NCI-H1417 (cell line): Measurements from ENCODE around the gene SDK2.
"Not testable (repeated sequence)": the region's sequence is repeated elsewhere in the genome, so short reads cannot be mapped to it uniquely, and the experiment has no call there.

ENCODE experiments used
- DNase-seq, 3 experiments: peaks; one replicate each; lab custom pipeline; 2025; lab: John Stamatoyannopoulos, UW

Gene SDK2

GRCh38 chr17:73325527-73325842 is 318.8 kb downstream of the SDK2 start:
- no peak for DNase-seq

GRCh38 chr17:73324711-73325526 is 319.3 kb downstream of the SDK2 start:
- no peak for DNase-seq

GRCh38 chr17:73324160-73324475 is 320.1 kb downstream of the SDK2 start:
- no peak for DNase-seq

GRCh38 chr17:73323409-73324159 is 320.7 kb downstream of the SDK2 start:
- DNase-seq, result no peak

GRCh38 chr17:73320601-73321264 is 323.5 kb downstream of the SDK2 start:
- peak in 1 of 3 experiments; percentile 31 for DNase-seq

GRCh38 chr17:73319766-73320165 is 324.5 kb downstream of the SDK2 start:
- no peak for DNase-seq

GRCh38 chr17:73318836-73319235 is 325.4 kb downstream of the SDK2 start:
- peak in 1 of 3 experiments; percentile 83 for DNase-seq

- DNase-seq, result no peak
Observed at GRCh38 chr17:73318427-73318813, 325.8 kb downstream of the SDK2 start.

- no peak for DNase-seq
Observed at GRCh38 chr17:73317513-73318426, 326.5 kb downstream of the SDK2 start.

- DNase-seq, result no peak
Observed at GRCh38 chr17:73316919-73317505, 327.2 kb downstream of the SDK2 start.

- DNase-seq, result no peak
Observed at GRCh38 chr17:73315471-73315870, 328.8 kb downstream of the SDK2 start.

- no peak for DNase-seq
Observed at GRCh38 chr17:73313526-73314127, 330.6 kb downstream of the SDK2 start.

GRCh38 chr17:73312887-73313286 is 331.4 kb downstream of the SDK2 start:
- DNase-seq, result not testable (repeated sequence)

GRCh38 chr17:73311781-73312641 is 332.2 kb downstream of the SDK2 start, which contains the start of gene CDC42EP4:
Gene CDC42EP4, minus strand, starts transcription at chr17:73312001. Its CDS starts 25,501 bp downstream, at chr17:73286500.
- DNase-seq, result peak; percentile 86 to 88 (median 88)

GRCh38 chr17:73311428-73311780 is 332.8 kb downstream of the SDK2 start:
- peak in 1 of 3 experiments; percentile 64 for DNase-seq

- DNase-seq, result peak in 2 of 3 experiments; percentile 22 to 61
Observed at GRCh38 chr17:73309727-73310596, 334.3 kb downstream of the SDK2 start.

GRCh38 chr17:73308959-73309358 is 335.3 kb downstream of the SDK2 start:
- not testable (repeated sequence) for DNase-seq

GRCh38 chr17:73308017-73308823 is 336.0 kb downstream of the SDK2 start:
- DNase-seq, result no peak
